ENCODE results near the gene COL11A1.
"Not testable (repeated sequence)": the region's sequence is repeated elsewhere in the genome, so short reads cannot be mapped to it uniquely, and the experiment has no call there.

COL11A1 gene

GRCh38 chr1:103108376-103109150 lies at the start of gene COL11A1:
COL11A1 (minus strand) TSS chr1:103108522; CDS start chr1:103108178, 344 bp downstream.
- no peak for DNase-seq

GRCh38 chr1:103156966-103157365 lies 48.6 kb upstream of the COL11A1 start:
- no peak for DNase-seq

GRCh38 chr1:103146166-103146565 lies 37.8 kb upstream of the COL11A1 start:
- no peak for DNase-seq

- DNase-seq: no peak
Measured at GRCh38 chr1:103145449-103145848, 37.1 kb upstream of the COL11A1 start.

- no peak for DNase-seq
Measured at GRCh38 chr1:103144681-103145080, 36.4 kb upstream of the COL11A1 start.

GRCh38 chr1:103142461-103142860 lies 34.1 kb upstream of the COL11A1 start:
- DNase-seq: no peak

GRCh38 chr1:103129796-103130195 lies 21.5 kb upstream of the COL11A1 start:
- DNase-seq: no peak

- no peak for DNase-seq
Measured at GRCh38 chr1:103129255-103129654, 20.9 kb upstream of the COL11A1 start.

- not testable (repeated sequence) for DNase-seq
Measured at GRCh38 chr1:103128256-103128655, 19.9 kb upstream of the COL11A1 start.

- DNase-seq: no peak
Measured at GRCh38 chr1:103125219-103125618, 16.9 kb upstream of the COL11A1 start.

- no peak for DNase-seq
Measured at GRCh38 chr1:103122983-103123720, 14.8 kb upstream of the COL11A1 start.

- DNase-seq: no peak
Measured at GRCh38 chr1:103120981-103121380, 12.7 kb upstream of the COL11A1 start.

GRCh38 chr1:103112546-103112945 lies 4.2 kb upstream of the COL11A1 start:
- no peak for DNase-seq

- no peak for DNase-seq
Measured at GRCh38 chr1:103111926-103112325, 3.6 kb upstream of the COL11A1 start.

GRCh38 chr1:103110701-103111100 lies 2.4 kb upstream of the COL11A1 start:
- no peak for DNase-seq

- no peak for DNase-seq
Measured at GRCh38 chr1:103109311-103109920, 1.1 kb upstream of the COL11A1 start.

- DNase-seq: no peak
Measured at GRCh38 chr1:103107741-103108375, 464 bp downstream of the COL11A1 start.

- DNase-seq: peak; percentile 13
Measured at GRCh38 chr1:103106426-103107341, 1.6 kb downstream of the COL11A1 start.

GRCh38 chr1:103101399-103101798 lies 6.9 kb downstream of the COL11A1 start:
- DNase-seq: no peak

GRCh38 chr1:103089221-103089620 lies 19.1 kb downstream of the COL11A1 start:
- no peak for DNase-seq

GRCh38 chr1:103087256-103087655 lies 21.1 kb downstream of the COL11A1 start:
- DNase-seq: no peak

- no peak for DNase-seq
Measured at GRCh38 chr1:103084181-103084580, 24.1 kb downstream of the COL11A1 start.

Measured in NCI-H1694 treated with DMSO at 0.1 percent for 48 hours (cell line).